ENCODE results near the gene PARN.

DNA sequence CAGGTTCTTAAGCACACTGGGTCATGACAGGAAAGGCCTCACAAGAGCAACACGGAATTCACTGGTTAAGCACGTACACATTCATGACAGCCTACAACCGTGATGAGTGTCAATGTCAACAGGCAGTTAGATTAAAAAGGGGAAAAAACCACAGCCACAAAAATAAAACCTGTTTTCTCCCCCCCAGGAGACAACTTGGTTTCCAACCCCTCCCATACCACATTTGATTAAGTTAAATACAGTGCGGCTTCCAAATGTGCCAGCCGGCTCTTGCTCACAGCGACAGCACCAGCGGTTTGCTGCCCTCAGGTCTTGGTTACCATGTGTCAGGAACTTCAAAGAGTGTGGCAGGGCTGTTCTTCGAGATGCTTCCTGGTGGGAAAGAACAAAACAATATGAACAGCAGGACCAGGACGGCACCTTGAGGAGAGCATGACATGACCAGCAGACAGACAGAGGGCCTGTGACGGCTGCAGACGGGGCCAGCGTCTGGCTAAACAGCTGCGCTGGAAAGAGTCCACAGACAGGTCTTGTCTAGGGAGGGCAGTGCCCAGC, 193.6 kb downstream of the PARN start:
- TF ChIP-seq, protein P1, sequence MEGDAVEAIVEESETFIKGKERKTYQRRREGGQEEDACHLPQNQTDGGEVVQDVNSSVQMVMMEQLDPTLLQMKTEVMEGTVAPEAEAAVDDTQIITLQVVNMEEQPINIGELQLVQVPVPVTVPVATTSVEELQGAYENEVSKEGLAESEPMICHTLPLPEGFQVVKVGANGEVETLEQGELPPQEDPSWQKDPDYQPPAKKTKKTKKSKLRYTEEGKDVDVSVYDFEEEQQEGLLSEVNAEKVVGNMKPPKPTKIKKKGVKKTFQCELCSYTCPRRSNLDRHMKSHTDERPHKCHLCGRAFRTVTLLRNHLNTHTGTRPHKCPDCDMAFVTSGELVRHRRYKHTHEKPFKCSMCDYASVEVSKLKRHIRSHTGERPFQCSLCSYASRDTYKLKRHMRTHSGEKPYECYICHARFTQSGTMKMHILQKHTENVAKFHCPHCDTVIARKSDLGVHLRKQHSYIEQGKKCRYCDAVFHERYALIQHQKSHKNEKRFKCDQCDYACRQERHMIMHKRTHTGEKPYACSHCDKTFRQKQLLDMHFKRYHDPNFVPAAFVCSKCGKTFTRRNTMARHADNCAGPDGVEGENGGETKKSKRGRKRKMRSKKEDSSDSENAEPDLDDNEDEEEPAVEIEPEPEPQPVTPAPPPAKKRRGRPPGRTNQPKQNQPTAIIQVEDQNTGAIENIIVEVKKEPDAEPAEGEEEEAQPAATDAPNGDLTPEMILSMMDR (IDR thresholded peaks at IDR 0.05; ENCODE audit: low read length), result no peak
- TF ChIP-seq EZH2 (optimal IDR thresholded peaks at IDR 0.05; ENCODE audit: low read depth, low read length) (no peak), EZH2phosphoT487 (IDR thresholded peaks at IDR 0.05; ENCODE audit: low read length) (no peak)

All from MM.1S (cell line).